Stimulated activated CD4-positive, alpha-beta T cell treated with anti-CD3 and anti-CD28 coated beads, Interleukin-4, amount 100 ng/mL, for 1 hour (primary cell): ENCODE measurements around the gene SLC35E1.
A peak's percentile ranks its signal among the peaks of the same experiment; 100 is the strongest.

ENCODE experiments used
- DNase-seq: peaks from one replicate; pipeline ENCODE4 v3.0.0-alpha.2; 2020

The SLC35E1 gene

DNA sequence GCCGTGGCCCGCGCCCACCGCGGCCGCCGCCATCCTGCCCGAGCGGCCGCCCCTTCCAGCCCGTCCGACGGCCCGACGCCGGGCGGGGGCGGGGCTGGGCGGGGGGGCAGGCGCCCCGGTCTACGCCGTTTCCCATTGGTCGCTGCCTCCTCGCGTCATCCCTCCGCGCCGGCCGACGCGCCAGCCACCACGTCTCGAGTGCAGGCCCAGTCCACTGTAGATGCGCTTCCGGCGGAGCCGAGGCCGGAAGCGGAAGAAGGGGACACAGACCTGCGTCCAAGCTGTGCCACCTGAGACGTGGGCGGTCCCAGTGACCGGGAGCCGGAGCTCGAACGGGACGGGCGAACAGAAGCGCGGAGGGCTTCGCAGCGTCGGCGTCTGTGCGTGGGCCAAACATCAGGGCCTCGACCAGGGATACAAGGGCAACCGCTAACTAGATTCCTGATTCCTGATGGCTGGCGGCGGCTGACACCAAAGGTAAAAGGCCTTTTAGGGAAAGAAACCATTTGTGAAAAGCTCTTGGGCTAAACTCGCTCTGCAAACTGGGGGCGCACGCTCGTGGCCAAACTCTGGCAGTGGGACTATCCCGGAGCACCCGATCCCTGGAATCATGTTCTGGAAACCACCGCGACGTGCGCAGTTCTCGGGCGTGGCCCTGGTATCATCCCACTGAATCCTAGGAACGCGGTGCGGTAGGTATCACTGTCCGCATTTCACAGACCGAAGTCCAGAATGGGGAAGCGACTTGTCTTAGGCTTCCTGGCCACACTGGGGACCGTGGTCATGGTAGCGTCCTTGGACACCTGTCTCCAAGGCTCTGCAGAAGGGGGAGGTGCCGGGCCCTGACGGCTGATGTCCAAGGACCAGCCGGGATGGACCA, at the start of gene SLC35E1:
Gene SLC35E1, minus strand, starts transcription at position 84 of the 880 bp plus-strand sequence. Its CDS starts 51 bp downstream, at position 33.
- DNase-seq, result peak; percentile 89

DNA sequence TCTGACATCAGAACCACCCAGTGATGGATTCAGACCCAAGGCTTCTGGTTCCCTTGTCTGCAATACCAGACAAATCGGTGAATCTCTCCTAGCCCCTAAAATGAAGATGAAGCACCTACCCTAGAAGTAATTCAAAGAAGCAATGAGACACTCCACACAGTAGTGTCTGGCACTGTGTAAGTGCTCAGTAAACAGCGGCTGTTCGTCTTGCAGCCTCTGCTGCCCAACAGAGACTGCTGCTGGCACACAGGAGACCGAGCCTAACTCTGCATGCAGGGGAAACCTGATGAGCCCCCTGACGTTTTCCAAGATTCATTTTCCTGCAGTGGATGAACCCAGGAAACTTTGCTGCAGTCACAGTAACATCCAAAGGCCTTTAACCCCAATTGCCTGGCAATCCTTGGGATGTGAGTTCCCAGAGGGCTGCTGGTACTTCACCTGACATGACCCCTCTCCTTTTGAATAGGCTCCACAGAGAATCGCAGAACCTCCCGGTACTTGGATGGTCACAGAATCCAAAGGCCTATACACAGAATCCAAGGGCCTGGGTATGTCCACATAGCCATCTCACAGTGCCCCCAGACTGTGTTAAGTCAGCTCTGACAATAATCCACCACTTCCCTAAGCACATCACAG, 49.1 kb upstream of the SLC35E1 start:
- DNase-seq, result no peak

DNA sequence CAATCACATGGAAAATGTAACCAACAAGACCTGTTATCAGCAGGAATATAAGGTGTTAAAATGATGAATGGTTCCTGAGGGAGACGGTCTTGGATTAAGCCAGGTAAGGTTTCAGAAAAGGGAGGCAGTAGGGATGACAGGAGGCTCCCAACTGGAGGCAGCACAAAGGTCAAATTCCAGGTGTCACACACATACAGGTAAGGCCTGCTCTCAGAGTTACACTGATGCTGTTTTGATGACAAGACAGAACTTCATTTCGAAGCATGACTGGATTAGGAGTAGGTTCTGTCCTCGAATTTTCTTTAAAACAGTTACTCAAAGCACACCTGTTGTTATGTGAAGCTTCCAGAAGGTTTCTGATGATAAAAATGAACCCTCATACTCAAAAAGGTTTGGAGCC, 48.4 kb upstream of the SLC35E1 start:
- DNase-seq, result no peak

DNA sequence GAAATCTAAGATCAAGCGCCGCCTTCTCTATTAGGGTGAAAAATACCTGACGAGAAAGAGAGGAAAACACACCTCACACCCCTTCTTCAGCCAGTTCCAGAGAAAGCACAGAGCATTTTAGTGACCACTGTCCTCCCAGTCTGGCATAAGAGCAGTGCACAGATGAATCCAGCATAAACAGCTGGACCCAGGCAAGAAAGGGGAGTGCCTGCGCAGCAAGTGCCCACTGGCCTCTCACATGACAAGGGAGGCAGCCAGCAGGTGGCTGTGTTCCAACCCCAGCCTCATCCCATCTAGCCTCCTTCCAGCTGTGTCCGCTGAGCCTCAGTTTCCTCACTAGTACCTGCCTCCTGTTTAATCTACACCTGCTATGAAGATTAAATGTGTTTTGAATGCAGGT, 47.8 kb upstream of the SLC35E1 start:
- DNase-seq, result no peak

DNA sequence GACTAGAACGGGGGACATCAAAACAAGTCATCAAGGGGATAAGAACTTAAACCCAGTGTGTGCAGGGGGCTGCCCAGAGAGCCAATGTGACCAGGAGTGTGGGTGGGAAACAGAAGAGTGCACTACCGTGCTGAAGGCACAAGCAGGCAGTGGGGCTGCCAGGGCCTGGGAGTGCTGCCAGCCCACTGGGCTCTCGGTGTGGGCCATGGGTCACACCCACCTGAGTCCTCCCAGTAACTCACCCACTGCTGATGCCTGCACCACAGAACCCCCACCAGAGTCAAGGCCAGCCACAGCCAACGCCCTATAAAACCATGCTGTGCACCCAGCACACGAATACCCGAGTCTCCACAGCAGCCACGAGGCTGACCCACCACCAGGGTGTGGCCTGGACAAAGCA, 47.2 kb upstream of the SLC35E1 start:
- no peak for DNase-seq

DNA sequence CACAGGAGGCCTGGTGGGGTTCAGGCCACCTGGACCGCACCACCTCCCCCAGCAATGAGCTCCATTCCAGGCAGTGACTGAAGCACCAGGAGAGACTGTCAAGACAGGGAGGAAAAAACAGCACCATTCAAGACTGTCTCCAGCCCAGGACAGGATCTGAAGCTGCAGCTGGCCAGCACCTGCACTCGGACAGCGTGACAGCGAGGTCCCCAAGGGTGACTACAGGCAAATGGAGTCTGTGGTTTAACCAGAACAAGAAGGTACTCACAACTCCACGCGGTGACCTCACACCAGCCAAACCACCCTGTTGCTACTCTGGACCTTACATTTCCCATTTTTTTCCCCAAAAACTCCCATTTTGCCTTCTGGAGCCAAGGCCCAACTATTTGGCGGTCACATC, 46.0 kb upstream of the SLC35E1 start:
- DNase-seq, result no peak

DNA sequence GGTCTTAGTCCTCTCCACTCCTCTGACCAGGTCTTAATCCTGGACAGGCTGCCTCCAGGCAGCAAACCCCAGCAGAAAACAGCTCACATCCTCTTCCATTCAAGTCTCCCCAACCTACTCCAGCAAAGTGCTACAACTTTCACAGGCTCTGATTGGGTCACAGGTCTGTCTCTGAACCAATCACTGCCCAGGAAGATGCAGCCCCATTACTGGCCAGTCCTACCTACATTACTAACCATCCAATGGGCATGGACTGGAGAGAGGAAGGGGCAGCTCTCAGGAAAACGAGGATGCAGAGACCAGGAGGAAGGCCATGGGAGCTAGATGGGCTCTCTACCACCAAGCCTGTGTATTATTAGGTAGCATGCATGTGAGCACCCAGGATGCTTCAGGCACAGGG, 43.6 kb upstream of the SLC35E1 start:
- DNase-seq, result no peak

DNA sequence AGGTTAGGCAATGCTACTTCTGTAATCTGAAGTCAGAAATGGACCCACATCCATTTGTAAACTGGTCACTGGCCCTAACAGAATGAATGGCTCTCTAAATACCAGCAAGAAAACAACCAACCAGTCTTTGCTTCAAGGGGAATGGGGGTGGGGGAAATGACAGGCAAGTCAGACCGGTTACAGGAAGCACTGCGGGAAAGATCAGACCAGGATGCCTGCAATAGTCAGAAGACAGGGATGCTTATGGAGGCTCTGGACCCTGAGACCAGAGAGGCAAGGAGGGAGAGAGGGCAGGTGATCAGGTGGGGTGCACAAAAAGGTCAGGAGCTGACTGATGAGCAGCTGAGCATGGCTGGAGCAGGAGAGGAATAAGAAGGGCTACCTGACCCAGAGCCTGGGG, 42.7 kb upstream of the SLC35E1 start:
- no peak for DNase-seq

DNA sequence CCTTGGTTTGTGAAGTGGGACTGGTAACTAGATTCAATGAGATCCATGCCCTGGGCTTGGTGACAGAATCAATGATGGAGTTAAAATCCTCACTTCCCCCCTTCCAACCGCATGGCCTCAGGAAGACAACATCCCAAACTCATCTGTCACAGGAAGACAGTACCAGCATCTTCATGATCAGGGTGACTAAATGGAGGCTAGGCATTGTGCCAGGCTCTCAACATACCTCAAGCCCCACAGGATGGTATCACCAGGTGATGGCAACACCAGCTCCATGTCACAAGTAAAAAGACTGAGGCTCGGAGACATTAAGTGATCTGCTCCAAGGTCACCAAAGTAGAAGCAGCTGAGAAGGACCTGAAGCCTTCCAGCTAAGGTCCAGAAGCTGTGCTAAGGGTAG, 41.6 kb upstream of the SLC35E1 start:
- DNase-seq, result no peak

DNA sequence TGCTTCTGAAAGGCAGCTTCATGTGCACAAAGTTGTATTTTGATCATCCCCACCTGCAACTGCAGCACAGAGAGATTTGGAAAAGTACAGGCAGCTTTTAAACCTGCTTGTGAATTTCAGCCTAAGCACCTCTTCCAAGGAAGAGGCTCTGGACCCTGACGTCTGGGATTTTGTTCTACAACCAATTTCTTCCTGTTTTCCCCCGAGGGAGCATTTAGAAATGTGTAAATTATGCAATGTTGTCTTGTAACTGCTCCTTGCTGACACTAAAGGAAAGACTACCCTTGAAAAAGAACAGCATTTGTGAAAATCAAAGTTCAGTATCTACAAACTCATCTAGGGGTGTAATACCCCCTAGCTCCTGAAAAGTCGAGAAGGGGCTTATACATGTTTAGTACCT, 40.4 kb upstream of the SLC35E1 start:
- DNase-seq, result no peak

DNA sequence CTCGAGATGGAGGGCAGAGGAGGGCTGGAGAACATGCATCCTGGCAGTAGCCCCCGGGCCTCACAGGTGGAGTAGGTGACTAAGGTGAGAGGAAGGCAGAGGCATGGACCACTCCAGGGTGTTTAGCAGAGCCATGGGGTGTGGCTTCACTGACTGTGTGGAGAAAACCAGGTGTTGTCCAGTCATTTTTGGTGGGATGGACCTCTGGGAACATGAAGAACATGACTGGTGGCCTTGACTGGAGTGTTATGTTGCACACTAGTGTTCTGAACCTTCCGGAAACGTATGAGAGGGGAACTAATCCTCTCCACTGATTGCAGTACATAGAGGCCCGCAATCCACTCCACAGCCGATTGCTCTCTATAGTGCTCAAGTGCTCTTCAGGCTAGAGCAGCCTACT, 38.9 kb upstream of the SLC35E1 start:
- DNase-seq, result no peak

DNA sequence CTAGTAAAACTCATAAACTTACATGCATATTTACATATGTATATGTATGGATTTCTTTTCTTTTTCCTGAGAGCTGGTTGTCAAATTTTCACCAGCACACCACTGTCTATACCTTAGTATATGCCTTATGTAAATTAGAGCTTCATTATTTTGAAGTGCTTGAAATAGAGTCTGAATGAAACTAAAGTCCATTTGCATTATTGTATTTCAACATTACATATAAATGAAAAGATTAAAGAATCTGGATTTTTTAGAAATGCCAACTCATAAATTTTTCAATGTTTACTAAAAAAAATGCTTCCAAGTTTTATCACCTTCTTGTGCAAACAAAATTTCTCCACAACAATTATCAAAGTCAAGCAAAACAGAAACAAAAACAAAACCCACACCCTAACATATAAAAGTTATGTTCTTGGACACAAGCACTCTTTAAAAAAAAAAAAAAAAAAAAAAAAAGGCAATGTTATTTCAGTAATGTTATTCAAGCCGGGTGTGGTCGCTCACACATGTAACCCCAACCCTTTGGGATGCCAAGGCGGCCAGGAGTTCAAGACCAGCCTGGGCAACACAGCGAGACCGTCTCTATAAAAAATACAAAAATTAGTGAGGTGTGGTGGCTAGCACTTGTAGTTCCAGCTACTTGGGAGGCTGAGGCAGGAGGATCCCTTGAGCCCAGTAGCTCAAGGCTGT, 37.4 kb upstream of the SLC35E1 start:
- no peak for DNase-seq

DNA sequence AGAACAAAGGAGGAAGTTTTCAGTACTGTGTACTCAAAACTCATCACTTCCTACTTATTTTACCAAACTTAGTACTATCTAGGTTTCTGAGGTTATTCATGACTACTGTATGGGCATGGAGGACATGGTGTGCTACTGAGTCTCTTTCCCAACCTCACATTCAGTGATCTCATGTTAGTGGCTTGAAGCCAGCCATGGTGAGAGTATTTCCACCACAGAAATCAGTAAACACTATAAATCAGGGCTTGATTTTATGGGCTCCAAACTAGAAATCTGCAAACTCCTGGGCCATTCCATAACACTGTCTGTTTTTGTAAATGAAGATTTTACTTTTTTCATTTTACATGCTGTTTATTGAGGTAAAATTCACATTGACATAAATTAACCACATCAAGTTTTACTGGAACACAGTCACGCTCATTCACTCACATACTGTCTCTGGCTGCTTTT, 36.1 kb upstream of the SLC35E1 start:
- no peak for DNase-seq

DNA sequence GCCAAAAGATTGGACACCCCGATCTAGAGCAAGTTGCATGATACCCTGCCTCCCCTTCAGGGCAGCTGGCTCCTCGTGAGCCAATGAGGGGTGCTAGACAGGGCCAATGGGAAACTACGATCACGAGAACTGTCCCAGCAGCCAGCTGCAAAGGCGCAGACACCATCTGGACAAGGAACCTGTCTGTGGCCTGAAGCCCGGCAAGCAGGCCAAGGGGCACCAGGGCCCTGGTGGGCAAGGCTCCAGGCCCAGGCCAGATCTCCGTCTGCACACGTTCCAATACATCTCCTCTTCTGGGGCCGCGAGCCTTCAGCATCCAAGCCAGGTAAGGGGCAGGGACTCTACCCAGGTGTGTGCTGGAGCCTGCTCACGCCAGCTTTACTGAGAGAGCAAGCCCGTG, 35.6 kb upstream of the SLC35E1 start:
- no peak for DNase-seq

DNA sequence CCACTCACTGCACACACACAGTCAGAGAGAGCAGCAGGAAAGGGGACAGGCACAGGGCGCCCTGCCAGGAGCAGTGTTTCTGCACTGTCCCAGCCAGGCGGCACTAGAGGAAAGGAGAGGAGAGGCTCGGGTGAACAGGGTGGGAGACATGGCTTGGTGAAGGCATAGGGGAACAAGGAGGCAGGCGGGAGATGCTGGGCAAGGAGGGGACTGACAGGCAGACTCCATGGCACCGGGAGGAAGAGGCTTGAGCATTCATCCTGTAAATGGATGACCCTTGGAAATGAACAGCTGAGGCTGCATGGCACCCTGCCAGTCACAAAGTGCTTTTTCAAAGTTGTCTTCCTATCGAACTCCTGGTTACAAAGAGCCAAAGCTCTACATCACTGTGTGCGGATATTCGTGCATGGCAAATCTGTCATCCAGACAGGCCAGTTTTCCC, 33.4 kb upstream of the SLC35E1 start:
- DNase-seq, result no peak

DNA sequence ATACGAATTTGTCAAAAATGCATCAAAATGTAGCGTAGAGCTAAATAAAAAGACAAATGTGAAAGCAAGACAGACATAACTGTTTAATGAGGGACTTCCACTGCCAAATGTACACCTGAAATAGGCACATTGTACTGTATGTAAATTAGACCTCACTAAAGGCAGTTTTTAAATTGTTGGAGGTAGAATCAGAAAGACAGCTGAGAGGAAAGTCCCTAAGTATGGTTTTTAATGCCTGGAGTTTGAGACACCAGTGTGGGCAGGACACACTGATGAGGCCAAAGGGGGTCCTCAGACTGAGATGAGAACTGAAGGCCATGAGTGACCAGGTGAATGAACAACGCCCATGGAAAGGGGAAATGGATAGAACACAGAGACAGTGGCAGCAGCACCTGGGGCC, 32.9 kb upstream of the SLC35E1 start:
- DNase-seq, result no peak

DNA sequence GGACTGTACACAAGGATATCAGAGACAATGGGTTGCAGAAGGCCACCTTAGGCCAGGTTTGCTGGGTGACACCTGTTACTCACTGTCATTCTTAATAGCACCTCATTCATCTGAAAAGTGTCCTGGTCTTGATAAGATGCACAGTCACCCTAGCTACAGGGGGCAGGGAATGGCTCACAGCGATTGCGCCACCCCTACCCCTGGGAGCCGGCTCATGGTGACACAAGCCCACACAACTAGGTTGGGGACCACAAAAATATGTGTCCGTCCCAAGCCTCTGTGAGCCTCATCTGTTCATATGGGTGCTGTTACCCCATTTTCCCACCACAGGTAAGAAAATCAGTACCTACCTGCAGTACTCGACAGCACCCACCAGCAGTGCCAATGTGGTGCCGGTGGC, 32.4 kb upstream of the SLC35E1 start:
- no peak for DNase-seq

DNA sequence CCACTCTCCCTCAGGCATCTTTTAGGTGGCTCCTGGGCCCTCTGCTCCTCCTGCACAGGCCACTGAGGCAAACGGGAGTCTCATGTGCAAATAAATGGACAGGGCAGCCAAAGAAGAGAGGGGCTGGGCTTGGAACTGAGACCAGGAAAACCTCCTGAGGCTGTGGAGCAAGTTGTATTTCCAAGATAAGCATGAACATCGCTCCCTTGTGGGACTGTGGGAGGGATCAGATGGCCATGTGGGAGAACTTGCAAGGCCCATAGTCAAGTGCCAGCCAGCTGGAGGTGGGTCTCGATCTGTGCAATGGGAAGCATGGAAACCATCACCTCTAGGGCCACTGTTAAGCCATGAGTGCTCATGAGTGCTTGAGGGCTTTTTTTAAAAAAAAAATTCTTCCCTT, 30.9 kb upstream of the SLC35E1 start:
- DNase-seq, result no peak

DNA sequence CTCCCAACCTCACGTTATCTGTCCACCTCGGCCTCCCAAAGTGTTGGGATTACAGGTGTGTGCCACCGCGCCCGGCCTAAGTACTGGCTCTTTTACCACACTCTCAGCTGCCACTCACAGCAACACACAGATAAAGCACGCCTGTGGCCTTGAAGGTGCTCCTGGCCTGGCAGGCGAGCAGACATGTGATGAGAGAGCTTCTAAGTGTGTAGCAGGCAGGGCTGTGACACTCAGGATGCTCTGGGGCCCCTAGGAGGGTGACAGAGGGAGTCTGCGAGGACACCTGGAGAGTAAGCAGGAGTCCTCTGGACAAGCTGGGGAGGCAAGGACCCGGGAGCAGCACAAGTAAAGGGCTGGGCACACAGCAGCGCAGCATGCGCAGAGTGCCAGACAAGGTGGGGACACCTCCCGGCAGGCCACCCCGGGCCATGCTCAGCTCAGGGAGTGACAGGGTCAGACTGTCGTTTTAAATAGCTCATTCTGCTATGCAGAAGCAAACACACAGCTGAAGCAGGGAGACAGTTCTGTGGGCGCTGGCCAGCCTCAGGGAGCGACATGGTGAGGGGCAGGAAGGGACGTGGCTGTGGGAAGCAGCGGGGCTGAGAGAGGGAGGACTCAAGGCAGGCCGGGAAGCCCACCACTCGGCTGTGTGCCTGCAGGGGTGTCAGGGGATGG, 29.3 kb upstream of the SLC35E1 start:
- no peak for DNase-seq

DNA sequence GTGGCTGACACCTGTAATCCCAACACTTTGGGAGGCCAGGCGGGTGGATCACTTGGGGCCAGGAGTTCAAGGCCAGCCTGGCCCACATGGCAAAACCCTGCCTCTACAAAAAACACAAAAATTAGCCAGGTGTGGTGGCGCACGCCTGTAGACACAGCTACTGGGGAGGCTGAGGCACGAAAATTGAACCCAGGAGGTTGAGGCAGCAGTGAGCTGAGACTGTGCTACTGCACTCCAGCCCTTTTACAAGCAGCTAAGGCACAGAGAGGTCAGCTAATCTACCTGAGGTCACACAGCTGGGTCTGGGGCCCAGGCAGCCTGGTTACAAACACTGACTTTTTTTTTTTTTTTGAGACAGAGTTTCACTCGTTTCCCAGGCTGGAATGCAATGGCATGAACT, 28.6 kb upstream of the SLC35E1 start:
- DNase-seq, result no peak

DNA sequence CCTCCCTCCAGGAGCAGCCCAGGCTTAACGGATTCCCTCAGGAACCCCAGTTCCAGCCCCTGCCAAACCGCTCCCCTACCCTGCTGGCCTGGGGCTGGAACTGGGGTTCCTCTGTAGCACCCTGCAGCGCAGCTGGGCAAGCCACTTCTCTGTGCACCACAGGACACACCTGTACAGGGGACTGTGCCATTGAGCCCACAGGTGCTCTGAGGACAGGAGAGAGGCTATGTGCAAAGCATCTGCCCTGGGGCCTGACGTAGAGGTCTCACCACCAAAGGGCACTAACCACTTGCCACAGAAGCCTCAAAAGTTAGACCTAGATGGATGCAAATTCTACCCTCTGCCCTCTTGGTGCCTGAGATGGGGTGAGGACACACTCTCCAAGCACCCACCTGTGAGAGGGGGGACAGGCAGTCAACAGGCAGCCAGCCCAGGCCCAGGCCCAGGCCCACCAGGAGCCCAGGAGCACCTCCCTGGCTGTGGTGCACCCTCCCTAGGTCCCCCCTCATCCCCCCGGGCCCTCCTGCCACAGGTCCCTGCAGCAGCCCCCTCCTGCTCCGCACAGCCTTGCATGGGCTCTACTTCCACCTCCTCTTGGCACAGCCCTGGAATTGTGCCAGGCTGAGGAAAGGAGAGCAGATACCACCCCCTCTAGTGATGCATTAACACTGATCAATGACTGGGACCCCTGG, 27.6 kb upstream of the SLC35E1 start:
- DNase-seq, result no peak

DNA sequence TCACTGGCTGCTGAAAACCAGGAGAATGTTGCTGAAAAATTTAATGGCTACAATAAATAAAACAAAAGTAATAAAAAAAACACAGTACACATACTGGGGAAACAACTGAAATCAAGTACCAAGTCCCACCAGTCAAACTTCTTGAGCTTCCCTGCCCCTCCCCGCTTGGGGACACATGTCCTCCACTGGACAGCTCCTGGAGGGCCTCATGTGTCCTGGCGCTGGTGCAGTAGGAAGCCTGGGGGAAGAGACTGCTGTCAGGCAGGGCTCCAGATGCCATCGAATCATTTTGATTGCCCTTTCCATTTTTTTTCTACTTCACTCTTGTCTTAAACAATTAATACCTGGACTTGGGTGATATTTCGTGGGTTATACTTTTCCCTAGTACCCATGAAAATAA, 26.6 kb upstream of the SLC35E1 start:
- no peak for DNase-seq

DNA sequence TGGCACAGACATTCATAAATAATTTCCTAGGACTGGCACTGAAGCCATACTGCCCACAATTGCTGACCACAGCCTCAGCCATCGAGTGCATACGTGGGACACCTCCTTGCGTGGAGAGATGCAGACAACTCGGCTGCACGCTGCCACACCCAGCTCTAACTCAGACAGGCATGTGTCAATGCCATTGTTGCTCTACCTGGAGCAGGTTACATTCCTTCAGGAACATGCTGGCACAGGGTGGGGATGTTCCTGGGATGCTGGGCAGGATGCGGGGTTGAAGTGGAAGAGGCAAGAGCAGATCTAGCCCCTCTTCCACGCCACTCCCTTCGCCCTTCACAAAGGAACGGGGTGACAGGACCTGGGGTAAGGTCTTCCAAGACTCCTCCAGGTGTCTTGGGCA, 24.2 kb upstream of the SLC35E1 start:
- no peak for DNase-seq
